Colonic mucosa (tissue), 4 donors: ENCODE data around the gene INSL6. TPM values are rescaled to one million over a fixed set of nuclear protein-coding genes. Genes with fewer than 3 reads are reported as not detected.

Source experiments
- DNase-seq: peaks from one replicate; pipeline ENCODE4 v3.0.0-alpha.2; 2020
- H3K27ac ChIP-seq: fragments of 200-600 bp; one replicate; pipeline ENCODE4 v1.8.0; 2021
- H3K27me3 ChIP-seq: fragments of 200-600 bp; one replicate; pipeline ENCODE4 v1.8.0; 2021
- H3K36me3 ChIP-seq: fragments of 200-600 bp; one replicate; pipeline ENCODE4 v1.8.0; 2021
- H3K4me1 ChIP-seq: fragments of 200-600 bp; one replicate; pipeline ENCODE4 v1.8.0; 2021; ENCODE audit warnings: mild to moderate bottlenecking
- H3K4me3 ChIP-seq: fragments of 200-600 bp; one replicate; pipeline ENCODE4 v1.8.0; 2021
- H3K9ac ChIP-seq, 2 donors: one replicate each; pipeline ENCODE4 v1.7.0; 2013; ENCODE audit warnings: control low read depth in 2 of 2, low read depth in 2 of 2, low read length in 2 of 2
- H3K9me3 ChIP-seq: fragments of 200-600 bp; one replicate; pipeline ENCODE4 v1.8.0; 2021
- intact Hi-C: fragments of 100-400 bp; cut with DNase I; formaldehyde crosslinking; loops from one replicate; pipeline ENCODE4 v1.14.1; 2022
- total RNA-seq, 2 donors: library from RNA; stranded (reverse); fragmentation: NEBNext Ultra II Directional in 1 of 2; extraction: Animal tissue kit (Norgen Biotek cat#: 25700) in 1 of 2; gene quantifications; one replicate each; pipeline ENCODE4 v1.2.1, GENCODE V29; 2021
- TF ChIP-seq, protein P1 (sequence below): fragments of 200-600 bp; IDR thresholded peaks from one replicate; pipeline ENCODE4 v1.8.0; 2022; ENCODE audit warnings: antibody characterized with exemption, mild to moderate bottlenecking
- donor health status: healthy.
- donor health status: DM: no; HTN: no; CAD: no.
- donor health status: DM: no; HTN: no; CAD: no.

INSL6 gene, protein sequence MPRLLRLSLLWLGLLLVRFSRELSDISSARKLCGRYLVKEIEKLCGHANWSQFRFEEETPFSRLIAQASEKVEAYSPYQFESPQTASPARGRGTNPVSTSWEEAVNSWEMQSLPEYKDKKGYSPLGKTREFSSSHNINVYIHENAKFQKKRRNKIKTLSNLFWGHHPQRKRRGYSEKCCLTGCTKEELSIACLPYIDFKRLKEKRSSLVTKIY
- not detected for total RNA-seq

DNA sequence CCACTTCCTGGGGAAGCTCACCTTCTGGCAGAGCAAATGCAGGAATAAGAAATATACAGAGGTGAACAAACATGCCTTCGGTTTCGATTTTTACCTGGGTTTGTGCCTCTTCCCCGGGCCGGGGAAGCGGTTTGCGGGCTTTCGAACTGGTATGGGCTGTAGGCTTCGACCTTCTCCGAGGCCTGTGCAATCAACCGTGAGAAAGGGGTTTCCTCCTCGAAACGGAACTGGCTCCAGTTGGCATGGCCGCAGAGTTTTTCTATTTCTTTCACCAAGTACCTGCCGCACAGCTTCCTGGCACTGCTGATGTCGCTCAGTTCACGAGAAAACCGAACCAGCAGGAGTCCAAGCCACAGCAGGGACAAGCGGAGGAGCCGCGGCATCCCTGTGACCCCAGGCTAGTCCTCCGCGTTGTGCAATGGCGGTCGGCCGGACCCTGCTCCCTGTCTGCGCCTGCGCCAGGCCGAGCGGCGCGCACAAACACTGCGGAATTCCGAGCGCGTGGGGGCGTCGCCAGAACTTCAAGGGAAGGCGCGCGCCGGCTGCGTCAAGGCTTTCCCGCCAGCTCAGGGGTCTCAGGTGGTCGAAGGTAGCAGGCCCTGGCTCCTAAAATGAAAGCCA lies at the start of gene INSL6:
TSS of gene INSL6 (minus strand) at position 420 of the 621 bp plus-strand sequence. CDS start at position 383, 37 bp downstream.
- H3K9ac ChIP-seq, result no peak within 1 kb of the TSS
- no peaks in the 10 kb centered on the region for H3K9me3 ChIP-seq
- TF ChIP-seq, protein P1, sequence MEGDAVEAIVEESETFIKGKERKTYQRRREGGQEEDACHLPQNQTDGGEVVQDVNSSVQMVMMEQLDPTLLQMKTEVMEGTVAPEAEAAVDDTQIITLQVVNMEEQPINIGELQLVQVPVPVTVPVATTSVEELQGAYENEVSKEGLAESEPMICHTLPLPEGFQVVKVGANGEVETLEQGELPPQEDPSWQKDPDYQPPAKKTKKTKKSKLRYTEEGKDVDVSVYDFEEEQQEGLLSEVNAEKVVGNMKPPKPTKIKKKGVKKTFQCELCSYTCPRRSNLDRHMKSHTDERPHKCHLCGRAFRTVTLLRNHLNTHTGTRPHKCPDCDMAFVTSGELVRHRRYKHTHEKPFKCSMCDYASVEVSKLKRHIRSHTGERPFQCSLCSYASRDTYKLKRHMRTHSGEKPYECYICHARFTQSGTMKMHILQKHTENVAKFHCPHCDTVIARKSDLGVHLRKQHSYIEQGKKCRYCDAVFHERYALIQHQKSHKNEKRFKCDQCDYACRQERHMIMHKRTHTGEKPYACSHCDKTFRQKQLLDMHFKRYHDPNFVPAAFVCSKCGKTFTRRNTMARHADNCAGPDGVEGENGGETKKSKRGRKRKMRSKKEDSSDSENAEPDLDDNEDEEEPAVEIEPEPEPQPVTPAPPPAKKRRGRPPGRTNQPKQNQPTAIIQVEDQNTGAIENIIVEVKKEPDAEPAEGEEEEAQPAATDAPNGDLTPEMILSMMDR, result no peak
- no peak for DNase-seq
- no peaks in the 10 kb centered on the region for H3K4me1 ChIP-seq
- H3K36me3 ChIP-seq, result no peaks in the 10 kb centered on the region
- intact Hi-C loops, result loop anchor here (5.0 kb wide), 2 partner anchors 242 to 407 kb away; no protein-coding TSS in a partner anchor
- H3K27me3 ChIP-seq, result no peaks in the 10 kb centered on the region
- no peak within 1 kb of the TSS for H3K4me3 ChIP-seq
- H3K27ac ChIP-seq, result no peak within 1 kb of the TSS

DNA sequence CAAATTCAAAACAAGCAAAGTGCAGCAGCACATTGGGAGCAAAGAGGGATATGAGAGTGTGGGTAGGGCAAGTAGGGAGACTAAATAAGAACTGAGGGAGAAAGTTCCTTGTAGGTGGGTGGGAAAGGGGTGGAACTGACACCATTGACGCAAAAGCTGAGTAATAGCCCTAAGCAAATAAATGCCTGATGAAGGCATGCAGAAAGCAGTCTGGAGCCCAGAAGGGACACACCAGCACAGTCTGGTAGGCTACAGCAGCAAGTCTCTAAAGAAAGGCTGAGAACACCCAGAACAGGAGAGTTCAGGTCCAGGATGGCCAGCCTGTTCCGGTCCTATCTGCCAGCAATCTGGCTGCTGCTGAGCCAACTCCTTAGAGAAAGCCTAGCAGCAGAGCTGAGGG lies 45.8 kb upstream of the INSL6 start, which contains the start of gene INSL4:
TSS of gene INSL4 (plus strand) at position 208 of the 400 bp plus-strand sequence. CDS start at position 313, 105 bp downstream.
- Histone ChIP-seq H3K27ac (no peak within 1 kb of the TSS), H3K4me3 (no peak within 1 kb of the TSS), H3K27me3 (no peaks in the 10 kb centered on the region), H3K4me1 (no peaks in the 10 kb centered on the region), H3K9me3 (no peaks in the 10 kb centered on the region), H3K36me3 (no peaks in the 10 kb centered on the region), H3K9ac (no peak within 1 kb of the TSS)
- TF ChIP-seq, protein P1, result no peak
- no peak for DNase-seq
- intact Hi-C loops, result no loop called here

DNA sequence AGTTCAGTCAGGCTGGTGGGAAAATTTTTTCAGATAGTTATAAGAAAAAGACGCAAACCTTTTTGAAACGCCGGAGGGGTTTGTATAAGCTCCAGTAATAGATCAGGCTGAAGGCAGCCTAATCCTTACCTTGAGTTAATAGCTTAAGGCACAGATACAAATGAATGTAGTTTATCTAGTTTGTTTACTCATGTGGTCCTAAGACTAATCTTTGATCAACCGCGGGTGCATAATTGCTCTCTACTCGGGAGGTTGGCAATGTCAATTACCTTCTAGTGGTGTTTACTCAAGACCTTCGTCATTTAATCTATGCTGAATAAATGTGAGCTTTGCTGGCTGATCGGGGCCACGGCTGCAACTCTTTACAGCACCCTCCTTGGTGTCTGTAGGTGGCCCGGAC lies 45.1 kb upstream of the INSL6 start:
- Histone ChIP-seq H3K27ac (no peak overlapping the region), H3K4me3 (no peak overlapping the region), H3K36me3 (no peaks in the 10 kb centered on the region), H3K9me3 (no peaks in the 10 kb centered on the region), H3K4me1 (no peaks in the 10 kb centered on the region), H3K9ac (no peak overlapping the region), H3K27me3 (no peaks in the 10 kb centered on the region)
- intact Hi-C loops, result no loop called here
- no peak for DNase-seq
- TF ChIP-seq, protein P1, result no peak

DNA sequence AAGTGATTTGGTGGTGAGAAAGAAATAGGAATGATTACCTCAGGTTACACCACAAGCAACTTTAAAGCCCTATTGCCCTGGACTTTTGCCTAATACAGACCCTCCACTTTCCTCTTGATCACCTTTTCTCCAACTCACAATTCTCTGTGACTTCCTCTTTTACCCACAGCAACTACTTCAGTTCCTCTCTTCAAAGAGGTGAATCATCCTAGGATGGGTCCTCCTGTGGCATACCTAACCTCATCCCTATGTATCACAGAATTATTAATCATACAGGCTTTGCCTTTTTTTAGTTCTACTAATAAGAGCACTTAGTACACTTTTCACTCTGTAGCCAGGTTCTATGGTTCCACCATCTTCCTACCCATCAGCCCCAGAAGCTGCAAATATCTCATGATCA lies 19.6 kb upstream of the INSL6 start:
- Histone ChIP-seq H3K4me3 (no peak overlapping the region), H3K4me1 (no peaks in the 10 kb centered on the region), H3K36me3 (no peaks in the 10 kb centered on the region), H3K9ac (no peak overlapping the region), H3K9me3 (no peaks in the 10 kb centered on the region), H3K27me3 (no peaks in the 10 kb centered on the region), H3K27ac (no peak overlapping the region)
- DNase-seq, result no peak
- TF ChIP-seq, protein P1, result no peak
- intact Hi-C loops, result no loop called here

DNA sequence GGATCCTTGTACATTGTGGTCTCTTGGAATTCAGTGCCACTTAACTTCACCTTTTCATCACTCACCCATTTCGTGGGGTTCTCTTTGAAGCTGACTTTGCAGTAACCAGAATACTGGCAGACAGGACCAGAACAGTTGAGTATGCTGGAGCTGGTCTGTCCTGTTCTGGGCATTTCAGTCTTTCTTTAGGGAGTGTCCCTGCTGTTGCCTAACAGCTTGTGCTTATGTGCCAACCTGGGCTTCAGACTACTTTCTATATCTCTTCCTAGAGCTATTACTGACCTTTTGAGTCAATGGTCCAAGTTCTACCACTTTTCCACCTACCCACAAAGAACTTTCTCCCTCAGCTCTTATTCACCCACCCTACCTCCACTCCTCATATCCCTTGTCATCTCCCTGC lies 10.0 kb upstream of the INSL6 start:
- H3K36me3 ChIP-seq, result no peaks in the 10 kb centered on the region
- no peaks in the 10 kb centered on the region for H3K27me3 ChIP-seq
- H3K4me1 ChIP-seq, result no peaks in the 10 kb centered on the region
- DNase-seq, result no peak
- intact Hi-C loops, result no loop called here
- TF ChIP-seq, protein P1, result no peak
- H3K4me3 ChIP-seq, result no peak overlapping the region
- no peak overlapping the region for H3K27ac ChIP-seq
- H3K9me3 ChIP-seq, result no peaks in the 10 kb centered on the region
- H3K9ac ChIP-seq, result no peak overlapping the region
